NB4 (cell line): ENCODE results near the gene TMCC3.

Source experiments
- CTCF ChIP-seq: IDR thresholded peaks from one replicate; pipeline ENCODE4 v1.5.1; 2012; ENCODE audit warnings: low read depth, low read length
- MAX ChIP-seq: IDR thresholded peaks from 2 replicates; pipeline ENCODE4 v1.6.1; 2011; ENCODE audit warnings: low read depth, low read length
- MYC ChIP-seq: IDR thresholded peaks from 2 replicates; pipeline ENCODE4 v1.6.1; 2011; ENCODE audit warnings: low read depth, low read length
- POLR2A ChIP-seq: IDR thresholded peaks from 2 replicates; pipeline ENCODE4 v1.6.1; 2011; ENCODE audit warnings: mild to moderate bottlenecking; ENCODE audit not compliant: insufficient read length; ENCODE audit errors: extremely low read depth

- no peak for TF ChIP-seq MAX
- TF ChIP-seq CTCF: no peak
- TF ChIP-seq POLR2A: no peak
- TF ChIP-seq MYC: no peak
Observed at GRCh38 chr12:94649349-94650142, 811 bp downstream of the TMCC3 start.
